GM23338 (cell line): ENCODE results near the gene PLCL1. TPM values are rescaled to one million over a fixed set of nuclear protein-coding genes. Genes with fewer than 3 reads are reported as not detected.

ENCODE experiments used
- ATAC-seq: fragments of 200-7000 bp; cut with Tn5 transposase; 3 replicates; pipeline ENCODE4 v1.9.1; 2020
- DNase-seq: peaks from one replicate; pipeline ENCODE4 v3.0.0-alpha.2; 2015; ENCODE audit warnings: low spot score
- H2AFZ ChIP-seq: fragments of 200-600 bp; sonication (generic); 2 replicates; pipeline ENCODE4 v1.8.0; 2016; ENCODE audit warnings: antibody characterized with exemption, mild to moderate bottlenecking, moderate library complexity
- H3F3A ChIP-seq: fragments of 200-600 bp; sonication (generic); replicated peaks from 2 replicates; pipeline ENCODE4 v1.8.0; 2017; ENCODE audit warnings: antibody characterized with exemption, mixed run types, low read depth
- H3K27ac ChIP-seq: fragments of 200-600 bp; sonication (generic); 2 replicates; pipeline ENCODE4 v1.6.1; 2016; ENCODE audit warnings: low read depth
- H3K27me3 ChIP-seq: fragments of 200-600 bp; sonication (generic); 2 replicates; pipeline ENCODE4 v1.8.0; 2016; ENCODE audit warnings: mild to moderate bottlenecking, mixed run types, moderate library complexity; ENCODE audit not compliant: insufficient read depth
- H3K36me3 ChIP-seq: fragments of 200-600 bp; sonication (generic); 2 replicates; pipeline ENCODE4 v1.8.0; 2016; ENCODE audit warnings: mild to moderate bottlenecking; ENCODE audit not compliant: insufficient read depth
- H3K4me1 ChIP-seq: fragments of 200-600 bp; sonication (generic); 2 replicates; pipeline ENCODE4 v1.8.0; 2016; ENCODE audit warnings: mild to moderate bottlenecking, moderate library complexity; ENCODE audit not compliant: insufficient read depth
- H3K4me2 ChIP-seq: fragments of 200-600 bp; sonication (generic); 2 replicates; pipeline ENCODE4 v1.7.1; 2017; ENCODE audit warnings: mixed run types
- H3K4me3 ChIP-seq: fragments of 200-600 bp; sonication (generic); 2 replicates; pipeline ENCODE4 v1.6.1; 2016; ENCODE audit warnings: mixed run types
- H3K79me2 ChIP-seq: fragments of 200-600 bp; sonication (generic); replicated peaks from 2 replicates; pipeline ENCODE4 v1.8.0; 2017; ENCODE audit warnings: mild to moderate bottlenecking; ENCODE audit not compliant: insufficient read depth
- H3K9me2 ChIP-seq: fragments of 200-600 bp; sonication (generic); 2 replicates; pipeline ENCODE4 v1.8.0; 2017; ENCODE audit not compliant: insufficient read depth
- H4K20me1 ChIP-seq: fragments of 200-600 bp; sonication (generic); replicated peaks from 2 replicates; pipeline ENCODE4 v1.8.0; 2017; ENCODE audit warnings: mild to moderate bottlenecking; ENCODE audit not compliant: insufficient read depth
- H3K27ac Mint-ChIP-seq: 2 replicates; pipeline ENCODE4 v1.8.0; 2020; ENCODE audit warnings: inconsistent platforms, mild to moderate bottlenecking, moderate library complexity, mixed read lengths
- H3K27me3 Mint-ChIP-seq: 3 replicates; pipeline ENCODE4 v1.8.0; 2022; ENCODE audit warnings: low read depth, mild to moderate bottlenecking, moderate library complexity, mixed read lengths, inconsistent platforms; ENCODE audit not compliant: insufficient read depth, poor library complexity
- H3K36me3 Mint-ChIP-seq: 3 replicates; pipeline ENCODE4 v1.8.0; 2021; ENCODE audit warnings: low read depth, mild to moderate bottlenecking, inconsistent platforms, moderate library complexity, mixed read lengths
- H3K4me1 Mint-ChIP-seq: 3 replicates; pipeline ENCODE4 v1.8.0; 2020; ENCODE audit warnings: mild to moderate bottlenecking, inconsistent platforms, mixed read lengths
- H3K4me3 Mint-ChIP-seq: 3 replicates; pipeline ENCODE4 v1.8.0; 2021; ENCODE audit warnings: moderate library complexity, mild to moderate bottlenecking, inconsistent platforms, mixed read lengths
- H3K9me3 Mint-ChIP-seq: 3 replicates; pipeline ENCODE4 v1.8.0; 2020; ENCODE audit warnings: moderate library complexity, mild to moderate bottlenecking, inconsistent platforms, mixed read lengths
- CREB1 ChIP-seq: fragments of 250-450 bp; sonication (Bioruptor Pico); IDR thresholded peaks from 2 replicates; pipeline ENCODE4 v1.5.0; 2020; ENCODE audit warnings: low read depth, mild to moderate bottlenecking, moderate library complexity
- EZH2 ChIP-seq: fragments of 200-600 bp; sonication (generic); IDR thresholded peaks from one replicate; pipeline ENCODE4 v1.8.0; 2017; ENCODE audit warnings: antibody characterized with exemption, mild to moderate bottlenecking, low read depth; ENCODE audit not compliant: unreplicated experiment
- NANOG ChIP-seq: IDR thresholded peaks from 2 replicates; pipeline ENCODE4 v1.6.1; 2016; ENCODE audit warnings: antibody characterized with exemption, borderline replicate concordance
- POLR2AphosphoS5 ChIP-seq: IDR thresholded peaks from 2 replicates; pipeline ENCODE4 v1.6.1; 2016; ENCODE audit warnings: antibody characterized with exemption, low read depth
- ZNF114 ChIP-seq: fragments of 250-450 bp; sonication (Bioruptor Pico); IDR thresholded peaks from 2 replicates; pipeline ENCODE4 v1.5.0; 2020; ENCODE audit warnings: mild to moderate bottlenecking, moderate library complexity
- ZNF331 ChIP-seq: fragments of 250-450 bp; sonication (Bioruptor Pico); IDR thresholded peaks from 2 replicates; pipeline ENCODE4 v1.5.0; 2020; ENCODE audit warnings: low read depth, mild to moderate bottlenecking, moderate library complexity
- polyA plus RNA-seq: library from polyadenylated mRNA; unstranded; fragments of >200 nt; fragmentation: Nextera tagmentation; extraction: Ambion mirVana; gene quantifications from 2 replicates; pipeline ENCODE4 v1.2.1, GENCODE V29; 2016
- total RNA-seq: library from RNA; depleted of rRNA; stranded (reverse); fragments of >200 nt; shearing (Covaris generic); gene quantifications from 2 replicates; pipeline ENCODE4 v1.2.3, GENCODE V29; 2014
- TF ChIP-seq, protein P1 (sequence below): IDR thresholded peaks from 2 replicates; pipeline ENCODE4 v1.6.1; 2016; ENCODE audit warnings: antibody characterized with exemption
- TF ChIP-seq, protein P2 (sequence below), 2 experiments: fragments of 200-600 bp in 1 of 2; sonication (generic) in 1 of 2; conservative IDR thresholded peaks; 2 replicates each; pipeline versions ENCODE4 v1.5.1 to v1.6.1; 2016 to 2017; ENCODE audit warnings: antibody characterized with exemption in 2 of 2, low read depth in 2 of 2, mild to moderate bottlenecking in 2 of 2, moderate library complexity in 1 of 2

Gene PLCL1
- total and polyA plus RNA-seq, 2 experiments from 2014 or later, result not detected

DNA sequence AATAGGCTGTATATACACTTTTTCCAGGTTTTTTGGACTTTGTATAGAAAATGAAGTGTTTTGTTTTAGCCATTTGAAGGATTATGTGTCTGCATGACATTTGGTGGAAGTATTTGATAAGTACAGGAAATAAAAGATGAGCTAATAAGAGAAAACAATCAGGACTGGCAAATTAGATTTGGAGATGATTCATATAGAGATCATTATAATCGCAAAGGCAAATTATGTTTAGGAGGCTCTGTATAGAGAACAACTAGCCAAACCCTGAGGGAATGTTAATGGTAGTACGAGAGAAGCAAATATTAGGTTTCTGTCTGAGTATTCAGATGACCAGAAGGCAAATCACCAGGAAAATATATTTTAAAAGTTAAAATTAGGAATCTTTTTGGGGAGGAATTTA, 41.7 kb downstream of the PLCL1 start:
- Histone ChIP-seq H3F3A (no peaks in the 10 kb centered on the region), H3K79me2 (no peaks in the 10 kb centered on the region), H3K36me3 (no peaks in the 10 kb centered on the region), H3K4me2 (no peak overlapping the region), H3K9me2 (no peaks in the 10 kb centered on the region), H3K27ac (no peak overlapping the region), H2AFZ (no peak overlapping the region), H3K4me3 (no peak overlapping the region), H4K20me1 (no peaks in the 10 kb centered on the region), H3K4me1 (no peaks in the 10 kb centered on the region), H3K27me3 (no peaks in the 10 kb centered on the region)
- Mint-ChIP-seq H3K27ac (no peak overlapping the region), H3K4me3 (no peak overlapping the region), H3K4me1 (peaks cover 5% of the 10 kb centered on the region; the same call in 1 of the 3 replicates), H3K27me3 (peaks cover 1% of the 10 kb centered on the region), H3K36me3 (no peaks in the 10 kb centered on the region), H3K9me3 (no peaks in the 10 kb centered on the region)
- DNase-seq, result no peak
- TF ChIP-seq NANOG (no peak), ZNF331 (CRISPR knock-in tag) (no peak), POLR2AphosphoS5 (no peak), EZH2 (no peak)
- TF ChIP-seq, protein P1, sequence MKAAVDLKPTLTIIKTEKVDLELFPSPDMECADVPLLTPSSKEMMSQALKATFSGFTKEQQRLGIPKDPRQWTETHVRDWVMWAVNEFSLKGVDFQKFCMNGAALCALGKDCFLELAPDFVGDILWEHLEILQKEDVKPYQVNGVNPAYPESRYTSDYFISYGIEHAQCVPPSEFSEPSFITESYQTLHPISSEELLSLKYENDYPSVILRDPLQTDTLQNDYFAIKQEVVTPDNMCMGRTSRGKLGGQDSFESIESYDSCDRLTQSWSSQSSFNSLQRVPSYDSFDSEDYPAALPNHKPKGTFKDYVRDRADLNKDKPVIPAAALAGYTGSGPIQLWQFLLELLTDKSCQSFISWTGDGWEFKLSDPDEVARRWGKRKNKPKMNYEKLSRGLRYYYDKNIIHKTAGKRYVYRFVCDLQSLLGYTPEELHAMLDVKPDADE, result no peak
- no peak for ATAC-seq

DNA sequence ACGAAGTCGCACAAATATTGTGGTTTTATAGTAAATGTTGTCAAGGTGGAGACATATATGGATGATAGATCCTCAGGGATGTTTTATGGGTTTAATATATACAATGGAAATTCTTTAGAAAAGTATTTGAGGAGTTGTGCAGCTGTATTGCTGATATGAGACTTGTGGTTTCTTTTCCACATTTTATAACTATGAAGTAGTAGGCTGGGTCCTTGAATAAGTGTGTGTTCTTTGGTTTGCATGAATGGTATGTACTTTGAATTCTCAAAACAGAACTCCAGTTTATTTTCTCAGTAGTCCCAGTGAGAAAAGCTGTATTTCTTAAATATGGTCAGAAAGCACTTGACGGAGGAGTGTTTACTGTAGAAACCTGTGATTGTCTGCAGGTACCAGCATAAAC, 42.4 kb downstream of the PLCL1 start:
- Histone ChIP-seq H3K27ac (no peak overlapping the region), H2AFZ (no peak overlapping the region), H4K20me1 (no peaks in the 10 kb centered on the region), H3K36me3 (no peaks in the 10 kb centered on the region), H3K4me3 (no peak overlapping the region), H3K4me1 (no peaks in the 10 kb centered on the region), H3K27me3 (no peaks in the 10 kb centered on the region), H3K9me2 (no peaks in the 10 kb centered on the region), H3K4me2 (no peak overlapping the region), H3F3A (no peaks in the 10 kb centered on the region), H3K79me2 (no peaks in the 10 kb centered on the region)
- TF ChIP-seq, protein P2, sequence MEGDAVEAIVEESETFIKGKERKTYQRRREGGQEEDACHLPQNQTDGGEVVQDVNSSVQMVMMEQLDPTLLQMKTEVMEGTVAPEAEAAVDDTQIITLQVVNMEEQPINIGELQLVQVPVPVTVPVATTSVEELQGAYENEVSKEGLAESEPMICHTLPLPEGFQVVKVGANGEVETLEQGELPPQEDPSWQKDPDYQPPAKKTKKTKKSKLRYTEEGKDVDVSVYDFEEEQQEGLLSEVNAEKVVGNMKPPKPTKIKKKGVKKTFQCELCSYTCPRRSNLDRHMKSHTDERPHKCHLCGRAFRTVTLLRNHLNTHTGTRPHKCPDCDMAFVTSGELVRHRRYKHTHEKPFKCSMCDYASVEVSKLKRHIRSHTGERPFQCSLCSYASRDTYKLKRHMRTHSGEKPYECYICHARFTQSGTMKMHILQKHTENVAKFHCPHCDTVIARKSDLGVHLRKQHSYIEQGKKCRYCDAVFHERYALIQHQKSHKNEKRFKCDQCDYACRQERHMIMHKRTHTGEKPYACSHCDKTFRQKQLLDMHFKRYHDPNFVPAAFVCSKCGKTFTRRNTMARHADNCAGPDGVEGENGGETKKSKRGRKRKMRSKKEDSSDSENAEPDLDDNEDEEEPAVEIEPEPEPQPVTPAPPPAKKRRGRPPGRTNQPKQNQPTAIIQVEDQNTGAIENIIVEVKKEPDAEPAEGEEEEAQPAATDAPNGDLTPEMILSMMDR (conservative IDR thresholded peaks at IDR 0.05; ENCODE audit: low read depth in 2 of 2), result no peak
- no peak for TF ChIP-seq CREB1 (CRISPR knock-in tag)
- TF ChIP-seq ZNF114 (CRISPR knock-in tag), result no peak
- no peak for TF ChIP-seq POLR2AphosphoS5
- no peak for TF ChIP-seq ZNF331 (CRISPR knock-in tag)
- DNase-seq, result no peak
- Mint-ChIP-seq H3K9me3 (no peaks in the 10 kb centered on the region), H3K4me1 (peaks cover 5% of the 10 kb centered on the region; the same call in 1 of the 3 replicates), H3K36me3 (no peaks in the 10 kb centered on the region), H3K4me3 (no peak overlapping the region), H3K27ac (no peak overlapping the region), H3K27me3 (peaks cover 1% of the 10 kb centered on the region)
- ATAC-seq, result no peak
